ENCODE data around the gene SSX2IP.
A peak's percentile ranks its signal among the peaks of the same experiment; 100 is the strongest.
"Not testable (repeated sequence)": the region's sequence is repeated elsewhere in the genome, so short reads cannot be mapped to it uniquely, and the experiment has no call there.

SSX2IP gene, protein sequence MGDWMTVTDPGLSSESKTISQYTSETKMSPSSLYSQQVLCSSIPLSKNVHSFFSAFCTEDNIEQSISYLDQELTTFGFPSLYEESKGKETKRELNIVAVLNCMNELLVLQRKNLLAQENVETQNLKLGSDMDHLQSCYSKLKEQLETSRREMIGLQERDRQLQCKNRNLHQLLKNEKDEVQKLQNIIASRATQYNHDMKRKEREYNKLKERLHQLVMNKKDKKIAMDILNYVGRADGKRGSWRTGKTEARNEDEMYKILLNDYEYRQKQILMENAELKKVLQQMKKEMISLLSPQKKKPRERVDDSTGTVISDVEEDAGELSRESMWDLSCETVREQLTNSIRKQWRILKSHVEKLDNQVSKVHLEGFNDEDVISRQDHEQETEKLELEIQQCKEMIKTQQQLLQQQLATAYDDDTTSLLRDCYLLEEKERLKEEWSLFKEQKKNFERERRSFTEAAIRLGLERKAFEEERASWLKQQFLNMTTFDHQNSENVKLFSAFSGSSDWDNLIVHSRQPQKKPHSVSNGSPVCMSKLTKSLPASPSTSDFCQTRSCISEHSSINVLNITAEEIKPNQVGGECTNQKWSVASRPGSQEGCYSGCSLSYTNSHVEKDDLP

DNA sequence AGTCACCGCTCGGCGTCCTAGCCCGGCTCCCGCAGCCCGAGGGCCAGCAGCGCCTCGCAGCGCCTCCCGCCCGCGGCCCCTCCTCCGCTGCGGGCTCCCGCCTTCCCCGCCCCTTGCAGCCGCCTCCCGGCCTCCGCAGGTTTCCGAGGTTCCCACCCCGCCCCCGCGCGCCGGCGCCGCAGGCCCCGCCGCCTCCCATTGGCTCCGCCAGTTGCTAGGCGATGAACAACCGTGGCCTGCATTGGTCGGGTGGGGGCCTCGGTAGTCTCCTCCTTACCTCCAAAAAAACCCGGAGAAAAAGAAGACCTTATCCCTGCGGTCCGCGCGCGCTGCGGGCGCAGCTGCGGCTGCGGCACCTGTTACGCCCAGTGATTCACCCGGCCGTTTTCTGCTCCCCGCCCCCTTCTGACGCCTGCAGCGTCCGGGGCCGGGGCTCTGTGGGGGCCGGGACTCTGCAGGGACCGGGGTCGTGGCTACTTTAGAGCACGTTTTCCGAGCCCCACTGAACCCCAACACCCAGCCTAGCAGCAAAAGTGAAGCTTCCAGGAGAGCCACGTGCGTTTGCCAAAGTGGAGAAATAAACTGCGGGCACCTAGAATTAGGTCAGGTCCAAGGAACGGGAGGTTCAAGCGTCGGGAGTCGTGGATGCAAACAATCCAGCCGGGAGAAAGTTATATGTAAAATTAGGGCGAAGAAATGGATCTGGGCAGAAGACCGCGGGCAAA lies at the start of gene SSX2IP:
Gene SSX2IP, minus strand, starts transcription at position 65 of the 725 bp plus-strand sequence. CDS start 19,242 bp downstream, outside the sequence.
- no peaks in the 10 kb centered on the region for H3K36me3 ChIP-seq (ENCODE audit: insufficient read depth, low read length)
- H3K4me3 ChIP-seq (ENCODE audit: low read length), result peak within 1 kb of the TSS; percentile 89
- no peaks in the 10 kb centered on the region for H3K9me3 ChIP-seq (ENCODE audit: low read length)
- peak within 1 kb of the TSS; percentile 98 for H2AFZ ChIP-seq (ENCODE audit: low read depth, low read length)
- H3K4me1 ChIP-seq (ENCODE audit: insufficient read depth, low read length), result peaks cover 20% of the 10 kb centered on the region
- H3K27me3 ChIP-seq (ENCODE audit: insufficient read depth, low read length), result peaks cover 4% of the 10 kb centered on the region

DNA sequence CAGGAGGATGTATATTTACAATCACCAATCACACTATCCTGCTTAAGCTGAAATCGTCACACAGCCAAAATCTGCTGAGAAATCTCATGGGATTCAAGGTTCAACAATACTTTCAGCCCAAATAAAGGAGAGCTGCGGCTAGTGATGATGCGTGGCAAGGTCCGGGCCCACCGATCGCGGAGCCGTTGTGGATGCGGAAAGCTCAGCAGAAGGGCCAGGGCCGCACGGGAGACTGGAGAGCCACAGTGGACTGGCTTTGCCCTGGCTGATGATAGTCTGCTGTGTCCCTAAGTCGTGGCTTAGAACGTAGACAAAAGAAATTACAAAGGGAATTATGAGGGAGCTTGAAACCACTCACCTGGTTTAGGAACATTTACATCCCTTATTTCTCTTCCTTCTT lies 48.0 kb upstream of the SSX2IP start:
- no peaks in the 10 kb centered on the region for H3K4me1 ChIP-seq (ENCODE audit: insufficient read depth, low read length)
- no peak overlapping the region for H3K4me3 ChIP-seq (ENCODE audit: low read length)

DNA sequence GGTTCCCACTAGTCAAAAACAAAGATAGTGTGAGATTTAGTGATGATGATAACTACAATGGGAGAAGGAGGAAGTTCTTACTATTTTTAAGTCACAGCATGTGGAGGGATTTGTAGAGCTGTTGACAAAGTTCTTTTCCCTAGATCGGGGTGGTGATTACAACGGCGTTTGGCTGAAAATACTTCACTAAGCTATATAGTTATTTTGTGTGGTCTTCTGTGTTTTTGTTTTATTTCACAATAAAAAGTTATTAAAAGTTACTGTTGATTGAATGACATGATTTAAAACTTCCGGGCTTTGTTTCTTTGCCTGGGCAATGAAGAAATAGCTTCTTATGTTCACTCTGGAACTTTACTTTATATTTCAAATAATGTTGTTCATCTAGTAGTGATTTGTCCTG lies 47.3 kb upstream of the SSX2IP start:
- no peak overlapping the region for H3K4me3 ChIP-seq (ENCODE audit: low read length)
- no peak overlapping the region for H2AFZ ChIP-seq (ENCODE audit: low read depth, low read length)
- H3K9me3 ChIP-seq (ENCODE audit: low read length), result no peaks in the 10 kb centered on the region
- no peaks in the 10 kb centered on the region for H3K4me1 ChIP-seq (ENCODE audit: insufficient read depth, low read length)
- no peaks in the 10 kb centered on the region for H3K36me3 ChIP-seq (ENCODE audit: insufficient read depth, low read length)
- H3K27me3 ChIP-seq (ENCODE audit: insufficient read depth, low read length), result no peaks in the 10 kb centered on the region

More for the DNA sequence above, 48.0 kb upstream of the SSX2IP start:
- H3K27me3 ChIP-seq (ENCODE audit: insufficient read depth, low read length), result no peaks in the 10 kb centered on the region
- no peaks in the 10 kb centered on the region for H3K36me3 ChIP-seq (ENCODE audit: insufficient read depth, low read length)
- no peaks in the 10 kb centered on the region for H3K9me3 ChIP-seq (ENCODE audit: low read length)
- no peak overlapping the region for H2AFZ ChIP-seq (ENCODE audit: low read depth, low read length)

DNA sequence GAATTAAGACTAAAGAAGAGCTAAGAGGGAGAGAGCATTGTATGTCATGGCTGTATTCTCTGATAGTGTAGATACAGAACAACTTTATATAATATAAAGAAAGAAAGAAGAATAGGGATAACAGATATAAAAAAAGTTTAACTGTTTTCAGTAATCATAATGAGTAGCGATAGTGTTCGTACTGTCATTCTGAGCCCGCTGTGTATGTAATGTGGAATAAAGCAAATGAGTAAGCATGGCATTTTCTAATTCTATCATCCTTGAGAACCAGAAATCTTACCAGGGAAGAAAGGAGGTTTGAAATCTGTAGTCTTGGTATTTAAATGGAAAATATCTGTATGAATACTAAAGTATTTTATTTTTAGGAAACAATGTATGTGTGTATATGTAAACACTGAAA lies 46.7 kb upstream of the SSX2IP start:
- Histone ChIP-seq H3K27me3 (ENCODE audit: insufficient read depth, low read length) (no peaks in the 10 kb centered on the region), H3K4me3 (ENCODE audit: low read length) (no peak overlapping the region), H3K36me3 (ENCODE audit: insufficient read depth, low read length) (no peaks in the 10 kb centered on the region), H3K4me1 (ENCODE audit: insufficient read depth, low read length) (no peaks in the 10 kb centered on the region), H2AFZ (ENCODE audit: low read depth, low read length) (no peak overlapping the region), H3K9me3 (ENCODE audit: low read length) (no peaks in the 10 kb centered on the region)

DNA sequence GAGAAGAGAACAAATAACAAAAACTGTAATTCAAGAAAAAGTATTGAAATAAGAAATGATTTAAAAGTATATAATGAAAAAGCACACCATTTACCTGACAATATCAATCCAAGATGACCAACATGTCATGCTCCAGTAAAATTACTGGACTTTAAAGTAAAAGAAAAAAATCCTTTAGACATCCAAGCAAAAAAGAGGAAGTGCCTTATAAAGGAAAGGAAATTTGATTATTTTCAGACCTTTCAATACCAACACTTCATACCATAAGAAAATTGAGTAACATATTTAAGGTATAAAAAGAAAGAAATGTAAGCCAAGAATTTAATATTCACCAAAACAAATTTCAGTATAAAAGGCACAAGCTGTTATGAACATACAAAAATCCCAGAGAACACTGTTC lies 46.2 kb upstream of the SSX2IP start:
- Histone ChIP-seq H3K36me3 (ENCODE audit: insufficient read depth, low read length) (no peaks in the 10 kb centered on the region), H3K4me1 (ENCODE audit: insufficient read depth, low read length) (no peaks in the 10 kb centered on the region), H2AFZ (ENCODE audit: low read depth, low read length) (no peak overlapping the region), H3K9me3 (ENCODE audit: low read length) (no peaks in the 10 kb centered on the region), H3K4me3 (ENCODE audit: low read length) (no peak overlapping the region), H3K27me3 (ENCODE audit: insufficient read depth, low read length) (no peaks in the 10 kb centered on the region)

DNA sequence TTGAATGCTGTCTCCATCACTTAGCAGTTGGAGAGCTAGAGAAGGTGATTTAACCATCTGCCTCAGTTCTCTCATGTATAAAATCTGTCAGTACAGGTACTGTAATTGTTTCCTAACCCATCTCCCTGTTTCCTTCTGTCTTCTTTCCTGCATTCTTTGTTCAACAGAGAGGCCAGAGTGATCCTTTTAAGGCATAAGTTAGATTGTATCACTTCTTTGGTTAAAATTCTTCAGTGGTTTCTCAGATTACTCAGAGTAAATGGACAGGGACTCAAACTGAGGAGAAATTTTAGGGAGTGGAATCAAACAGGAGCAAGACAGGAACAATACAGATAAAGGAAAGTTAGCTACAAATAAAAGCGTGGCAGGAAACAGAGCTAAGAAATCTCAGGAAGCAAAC lies 45.2 kb upstream of the SSX2IP start:
- H3K4me3 ChIP-seq (ENCODE audit: low read length), result no peak overlapping the region
- no peaks in the 10 kb centered on the region for H3K4me1 ChIP-seq (ENCODE audit: insufficient read depth, low read length)
- H2AFZ ChIP-seq (ENCODE audit: low read depth, low read length), result no peak overlapping the region
- H3K9me3 ChIP-seq (ENCODE audit: low read length), result no peaks in the 10 kb centered on the region
- H3K27me3 ChIP-seq (ENCODE audit: insufficient read depth, low read length), result no peaks in the 10 kb centered on the region
- no peaks in the 10 kb centered on the region for H3K36me3 ChIP-seq (ENCODE audit: insufficient read depth, low read length)

DNA sequence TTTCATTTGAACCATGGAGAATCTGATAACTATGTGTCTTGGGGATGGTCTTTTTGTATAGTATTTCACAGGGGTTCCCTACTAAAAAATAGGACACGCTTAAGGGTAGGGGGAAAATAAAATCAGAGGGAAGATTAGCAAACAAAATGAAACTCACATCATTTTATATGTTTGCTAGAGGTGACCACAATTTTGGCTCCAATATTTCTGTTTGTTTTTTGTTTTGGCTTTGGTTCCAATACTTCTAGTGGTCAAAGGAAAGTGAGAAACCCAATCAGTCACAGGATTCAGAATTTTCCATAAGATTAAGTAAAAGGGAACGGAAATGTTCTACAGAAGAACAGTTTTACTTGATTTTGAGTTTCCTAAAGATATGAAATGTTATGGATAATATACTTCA lies 42.3 kb upstream of the SSX2IP start:
- H3K4me1 ChIP-seq (ENCODE audit: insufficient read depth, low read length), result no peaks in the 10 kb centered on the region
- no peaks in the 10 kb centered on the region for H3K36me3 ChIP-seq (ENCODE audit: insufficient read depth, low read length)

DNA sequence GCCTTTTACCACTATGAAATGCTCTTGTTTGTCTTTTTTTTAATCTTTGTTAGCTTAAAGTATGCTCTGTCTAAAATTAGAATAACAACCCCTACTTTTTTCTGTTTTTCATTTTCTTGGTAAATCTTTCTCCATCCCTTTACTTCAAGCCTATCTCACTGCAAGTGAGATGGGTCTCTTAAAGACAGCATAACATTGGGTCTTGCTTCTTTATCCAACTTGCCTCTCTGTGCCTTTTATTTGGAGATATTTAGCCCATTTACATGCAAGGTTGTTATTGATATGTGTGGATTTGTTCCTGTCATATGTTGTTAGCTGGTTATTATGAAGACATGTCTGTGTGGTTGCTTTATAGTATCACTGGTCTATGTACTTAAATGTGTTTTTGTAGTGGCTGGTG lies 41.3 kb upstream of the SSX2IP start:
- Histone ChIP-seq H3K4me3 (ENCODE audit: low read length) (no peak overlapping the region), H3K9me3 (ENCODE audit: low read length) (no peaks in the 10 kb centered on the region), H2AFZ (ENCODE audit: low read depth, low read length) (no peak overlapping the region), H3K36me3 (ENCODE audit: insufficient read depth, low read length) (no peaks in the 10 kb centered on the region), H3K27me3 (ENCODE audit: insufficient read depth, low read length) (peaks cover 2% of the 10 kb centered on the region), H3K4me1 (ENCODE audit: insufficient read depth, low read length) (no peaks in the 10 kb centered on the region)

More for the DNA sequence above, 42.3 kb upstream of the SSX2IP start:
- Histone ChIP-seq H3K27me3 (ENCODE audit: insufficient read depth, low read length) (peaks cover 2% of the 10 kb centered on the region), H3K4me3 (ENCODE audit: low read length) (no peak overlapping the region), H3K9me3 (ENCODE audit: low read length) (no peaks in the 10 kb centered on the region), H2AFZ (ENCODE audit: low read depth, low read length) (no peak overlapping the region)

DNA sequence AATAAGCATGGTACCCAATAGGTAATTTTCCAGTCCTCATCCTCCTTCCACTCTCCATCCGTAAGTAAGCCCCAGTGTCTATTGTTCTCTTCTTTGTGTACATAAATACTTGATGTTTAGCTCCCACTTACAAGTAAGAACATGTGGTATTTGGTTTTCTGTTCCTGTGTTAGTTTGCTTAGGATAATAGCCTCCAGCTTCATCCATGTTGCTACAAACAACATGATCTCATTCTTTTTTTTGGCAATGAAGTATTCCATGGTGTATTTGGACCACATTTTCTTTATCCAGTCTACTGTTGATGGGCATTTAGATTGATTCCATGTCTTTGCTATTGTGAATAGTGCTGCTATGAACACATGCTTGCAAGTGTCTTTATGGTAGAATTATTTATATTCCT lies 37.5 kb upstream of the SSX2IP start:
- H3K36me3 ChIP-seq (ENCODE audit: insufficient read depth, low read length); H3K27me3 ChIP-seq (ENCODE audit: insufficient read depth, low read length); H3K9me3 ChIP-seq (ENCODE audit: low read length); H3K4me1 ChIP-seq (ENCODE audit: insufficient read depth, low read length); H2AFZ ChIP-seq (ENCODE audit: low read depth, low read length); H3K4me3 ChIP-seq (ENCODE audit: low read length): not testable (repeated sequence)

DNA sequence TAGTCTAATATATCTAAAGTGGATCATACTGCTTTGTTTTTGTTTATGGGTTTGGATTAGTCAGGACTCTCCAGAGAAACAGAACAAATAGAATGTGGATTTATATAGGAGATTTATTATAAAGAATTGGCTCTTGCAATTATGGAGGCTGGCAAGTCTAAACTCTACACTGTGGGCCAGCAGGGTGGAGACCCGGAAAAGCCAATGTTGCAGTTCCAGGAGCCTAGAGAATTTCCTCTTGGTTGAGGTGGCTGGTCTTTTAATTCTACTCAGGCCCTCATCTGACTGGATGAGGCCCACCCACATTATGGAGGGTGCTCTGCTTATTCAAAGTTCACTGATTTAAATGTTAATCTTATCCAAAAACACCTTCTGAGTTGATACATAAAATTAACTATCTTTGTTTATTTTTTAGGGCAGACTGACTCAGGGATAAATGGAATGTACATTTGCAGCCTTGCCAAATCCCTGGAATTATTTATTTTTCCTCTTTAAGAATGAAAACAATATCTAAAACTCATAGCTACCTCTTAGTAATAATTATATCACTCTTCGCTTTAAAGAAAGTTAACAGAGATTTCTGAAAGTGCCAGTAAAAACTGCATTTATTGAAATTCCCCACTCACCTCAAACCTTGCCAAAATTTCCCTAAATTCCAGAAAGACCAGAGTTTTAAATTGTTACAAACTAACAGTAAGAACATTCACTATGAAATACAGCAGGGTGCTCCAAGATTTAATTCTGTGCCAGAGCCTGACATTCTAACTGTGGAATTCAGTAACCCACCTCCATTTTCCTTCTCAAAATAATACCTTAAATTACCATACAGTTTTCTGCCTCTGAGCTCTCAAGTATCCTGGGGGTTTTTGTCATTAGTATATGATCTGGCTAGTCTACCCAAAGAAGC lies 36.6 kb upstream of the SSX2IP start:
- Histone ChIP-seq H3K9me3 (ENCODE audit: low read length) (no peaks in the 10 kb centered on the region), H3K36me3 (ENCODE audit: insufficient read depth, low read length) (no peaks in the 10 kb centered on the region), H2AFZ (ENCODE audit: low read depth, low read length) (no peak overlapping the region), H3K4me1 (ENCODE audit: insufficient read depth, low read length) (no peaks in the 10 kb centered on the region), H3K4me3 (ENCODE audit: low read length) (no peak overlapping the region), H3K27me3 (ENCODE audit: insufficient read depth, low read length) (peaks cover 2% of the 10 kb centered on the region)

DNA sequence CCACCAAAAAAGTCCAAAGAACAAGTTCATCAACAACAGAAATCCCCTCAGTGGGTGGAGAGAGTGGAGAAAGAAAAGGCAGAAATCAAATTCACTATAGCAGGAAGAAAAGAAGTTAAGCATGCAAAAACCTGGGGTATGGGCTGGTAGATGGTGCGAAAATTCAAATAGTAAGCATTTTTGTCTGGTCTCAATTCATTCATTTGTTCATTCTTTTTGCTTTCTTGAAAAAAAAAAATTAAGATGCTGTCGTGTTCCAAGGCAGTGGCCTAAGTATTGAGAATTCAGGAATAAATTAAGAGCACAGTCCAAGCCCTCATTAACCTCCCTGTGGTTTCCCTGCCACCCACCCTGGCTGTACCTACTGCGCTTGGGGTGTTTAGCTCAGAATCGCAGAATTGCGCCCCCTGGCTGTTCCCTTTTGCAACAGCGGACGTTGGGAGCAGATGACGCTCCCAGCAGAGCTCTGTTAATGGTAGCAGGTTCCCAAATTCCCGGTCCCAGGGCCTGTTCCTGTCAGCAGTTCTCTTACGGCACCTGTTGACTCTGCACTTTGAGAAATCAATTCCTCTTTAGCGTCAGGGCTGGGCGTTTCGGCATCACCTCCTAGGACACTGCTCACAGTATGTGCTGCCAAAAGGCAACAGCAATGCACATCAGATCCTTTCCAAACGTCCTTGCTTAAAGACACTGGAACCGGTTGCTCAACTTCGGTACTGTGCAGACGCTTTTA lies 34.0 kb upstream of the SSX2IP start:
- no peaks in the 10 kb centered on the region for H3K9me3 ChIP-seq (ENCODE audit: low read length)
- H2AFZ ChIP-seq (ENCODE audit: low read depth, low read length), result no peak overlapping the region
- peaks cover 20% of the 10 kb centered on the region for H3K4me1 ChIP-seq (ENCODE audit: insufficient read depth, low read length)
- H3K4me3 ChIP-seq (ENCODE audit: low read length), result no peak overlapping the region
- H3K27me3 ChIP-seq (ENCODE audit: insufficient read depth, low read length), result peaks cover 2% of the 10 kb centered on the region
- H3K36me3 ChIP-seq (ENCODE audit: insufficient read depth, low read length), result no peaks in the 10 kb centered on the region

DNA sequence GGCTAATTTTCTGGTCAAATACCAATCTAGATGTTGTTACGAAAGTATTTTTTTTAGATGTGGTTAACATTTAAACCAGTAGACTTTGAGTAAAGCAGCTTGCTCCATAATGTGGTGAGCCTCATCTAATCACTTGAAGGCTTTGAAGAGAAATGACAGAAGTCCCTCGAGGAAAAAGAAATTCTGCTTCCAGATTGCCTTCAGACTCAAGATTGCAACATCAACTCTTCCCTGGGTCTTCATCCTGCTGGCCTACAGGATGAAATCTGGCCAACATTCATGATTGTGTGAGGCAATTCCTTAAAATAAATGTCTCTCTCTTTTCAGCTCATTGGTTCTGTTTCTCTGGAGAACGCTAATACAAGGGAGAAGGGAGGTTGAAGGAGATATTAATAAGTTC lies 32.5 kb upstream of the SSX2IP start:
- Histone ChIP-seq H3K9me3 (ENCODE audit: low read length) (no peaks in the 10 kb centered on the region), H3K36me3 (ENCODE audit: insufficient read depth, low read length) (no peaks in the 10 kb centered on the region), H3K4me1 (ENCODE audit: insufficient read depth, low read length) (peaks cover 25% of the 10 kb centered on the region), H2AFZ (ENCODE audit: low read depth, low read length) (no peak overlapping the region), H3K4me3 (ENCODE audit: low read length) (no peak overlapping the region), H3K27me3 (ENCODE audit: insufficient read depth, low read length) (no peaks in the 10 kb centered on the region)
